ENCODE data around the gene NID2. TPM values are rescaled to one million over a fixed set of nuclear protein-coding genes. Genes with fewer than 3 reads are reported as not detected.
A peak's percentile ranks its signal among the peaks of the same experiment; 100 is the strongest.

NID2 gene
- total and polyA plus RNA-seq, 12 donors, result 7.2 to 61.3 (median 33.0) TPM

DNA sequence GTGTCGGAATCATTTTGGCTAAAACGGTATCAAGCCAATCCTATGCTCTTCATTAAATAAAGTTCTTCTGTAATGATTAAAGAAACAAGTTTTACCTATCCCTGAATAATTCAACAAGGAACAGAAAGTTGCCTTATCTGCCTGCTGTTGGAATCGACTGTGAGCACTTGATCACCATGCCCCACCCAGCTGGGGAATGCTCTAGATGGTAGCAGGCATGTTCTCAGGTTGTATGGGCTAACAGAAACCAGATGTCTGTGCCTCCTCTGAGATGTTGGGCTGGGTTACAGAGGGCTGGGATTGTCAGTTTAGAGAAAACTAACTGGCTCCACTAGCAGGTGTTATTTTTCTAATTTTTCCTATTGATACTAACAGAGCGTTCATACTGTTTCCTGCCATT, 50.6 kb downstream of the NID2 start:
- TF ChIP-seq, protein P1, sequence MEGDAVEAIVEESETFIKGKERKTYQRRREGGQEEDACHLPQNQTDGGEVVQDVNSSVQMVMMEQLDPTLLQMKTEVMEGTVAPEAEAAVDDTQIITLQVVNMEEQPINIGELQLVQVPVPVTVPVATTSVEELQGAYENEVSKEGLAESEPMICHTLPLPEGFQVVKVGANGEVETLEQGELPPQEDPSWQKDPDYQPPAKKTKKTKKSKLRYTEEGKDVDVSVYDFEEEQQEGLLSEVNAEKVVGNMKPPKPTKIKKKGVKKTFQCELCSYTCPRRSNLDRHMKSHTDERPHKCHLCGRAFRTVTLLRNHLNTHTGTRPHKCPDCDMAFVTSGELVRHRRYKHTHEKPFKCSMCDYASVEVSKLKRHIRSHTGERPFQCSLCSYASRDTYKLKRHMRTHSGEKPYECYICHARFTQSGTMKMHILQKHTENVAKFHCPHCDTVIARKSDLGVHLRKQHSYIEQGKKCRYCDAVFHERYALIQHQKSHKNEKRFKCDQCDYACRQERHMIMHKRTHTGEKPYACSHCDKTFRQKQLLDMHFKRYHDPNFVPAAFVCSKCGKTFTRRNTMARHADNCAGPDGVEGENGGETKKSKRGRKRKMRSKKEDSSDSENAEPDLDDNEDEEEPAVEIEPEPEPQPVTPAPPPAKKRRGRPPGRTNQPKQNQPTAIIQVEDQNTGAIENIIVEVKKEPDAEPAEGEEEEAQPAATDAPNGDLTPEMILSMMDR (IDR thresholded peaks at IDR 0.05), result no peak
- TF ChIP-seq POLR2A (IDR thresholded peaks at IDR 0.05), result no peak
- WGBS, 4 donors, result 86 to 93% (median 88%) methylated on average over 4 of the region's 4 CpGs
- Histone ChIP-seq H3K4me3 (no peak overlapping the region), H3K9me3 (replicated peaks in 1 of 3) (no peaks in the 10 kb centered on the region), H3K27me3 (no peaks in the 10 kb centered on the region), H3K4me1 (replicated peaks in 1 of 2) (peaks cover 0 to 6% of the 10 kb centered on the region in 2 donors), H3K36me3 (replicated peaks in 1 of 2) (no peaks in the 10 kb centered on the region), H3K27ac (peak overlapping the region in 1 of 5 donors; percentile 21)
- intact Hi-C loops (cut with DNase I), result no loop called here
- no peak for DNase-seq

DNA sequence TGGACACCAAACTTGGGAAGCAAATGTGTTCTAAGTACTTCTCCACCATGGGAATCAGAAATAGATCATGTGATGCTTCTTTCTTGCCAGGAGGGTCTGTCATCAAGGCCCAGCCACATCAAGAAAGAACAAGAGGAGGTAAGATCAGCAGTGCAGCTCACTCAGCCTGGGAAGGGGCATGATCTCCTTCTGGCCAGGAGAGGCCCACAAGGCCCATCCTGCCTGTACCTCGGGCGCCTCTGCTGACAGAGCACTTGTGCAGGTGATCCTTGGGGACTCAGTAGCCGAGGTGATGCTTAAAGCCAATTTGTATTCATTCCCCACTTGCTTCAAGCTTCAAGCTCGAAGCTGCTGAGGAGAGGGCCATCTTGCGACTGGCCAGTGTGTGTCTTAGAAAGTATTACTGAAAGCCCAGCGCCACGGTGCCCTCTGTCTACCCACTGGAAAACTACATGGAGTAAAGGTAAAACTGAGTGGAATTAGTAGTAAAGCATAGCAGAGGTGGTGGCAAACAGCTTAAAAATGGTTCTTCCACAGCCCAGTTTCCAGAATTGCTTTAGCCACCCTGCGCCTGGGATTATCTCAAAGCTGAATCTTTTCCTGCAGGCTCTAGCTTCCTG, 53.3 kb downstream of the NID2 start:
- TF ChIP-seq, protein P1 (IDR thresholded peaks at IDR 0.05), result peak; percentile 20 to 44 (median 34)
- no peak for TF ChIP-seq POLR2A (IDR thresholded peaks at IDR 0.05)
- 62 to 75% (median 70%) methylated on average over 8 of the region's 8 CpGs for WGBS, 4 donors
- Histone ChIP-seq H3K4me1 (replicated peaks in 1 of 2) (peaks cover 0 to 6% of the 10 kb centered on the region in 2 donors), H3K36me3 (replicated peaks in 1 of 2) (peaks cover 0 to 15% of the 10 kb centered on the region in 2 donors), H3K27me3 (no peaks in the 10 kb centered on the region), H3K4me3 (no peak overlapping the region), H3K27ac (no peak overlapping the region), H3K9me3 (replicated peaks in 1 of 3) (no peaks in the 10 kb centered on the region)
- intact Hi-C loops (cut with DNase I), result no loop called here
- DNase-seq, result peak in 5 of 7 donors; percentile 39 to 67 (median 49)

DNA sequence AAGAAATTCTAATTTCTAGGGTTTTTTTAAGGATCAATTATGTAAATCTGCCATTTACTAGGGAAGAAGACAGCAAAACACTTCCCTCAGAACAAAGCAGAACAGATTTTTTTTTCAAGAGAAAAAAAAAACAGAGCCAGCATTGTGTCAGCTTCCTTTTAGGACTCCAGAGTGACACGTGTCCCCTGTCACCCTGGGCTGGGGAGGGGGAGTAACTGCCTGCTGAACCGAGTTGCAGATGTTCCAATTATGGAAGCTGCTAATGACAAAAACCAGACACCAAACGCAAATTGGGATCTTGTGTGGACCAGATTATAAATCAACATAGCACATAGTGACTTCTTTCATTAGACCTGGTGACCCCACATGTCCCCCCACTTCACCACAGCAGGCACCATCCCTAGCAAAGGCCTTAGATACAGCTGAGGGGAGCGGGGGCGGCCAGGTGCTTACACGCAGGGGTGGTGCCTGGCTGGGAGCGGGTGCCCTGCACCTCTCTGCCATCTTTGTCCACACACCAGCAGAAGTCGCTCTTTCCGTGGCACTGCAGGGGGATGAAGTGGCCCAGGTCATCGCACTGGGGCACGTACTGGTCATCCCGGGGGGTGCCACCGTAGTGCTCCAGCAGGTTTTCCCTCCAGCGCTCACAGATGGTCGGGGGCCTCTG, 54.1 kb downstream of the NID2 start:
- DNase-seq, result no peak
- peaks cover 0 to 23% of the 10 kb centered on the region in 2 donors for H3K36me3 ChIP-seq (replicated peaks in 1 of 2)
- H3K27ac ChIP-seq, result no peak overlapping the region

DNA sequence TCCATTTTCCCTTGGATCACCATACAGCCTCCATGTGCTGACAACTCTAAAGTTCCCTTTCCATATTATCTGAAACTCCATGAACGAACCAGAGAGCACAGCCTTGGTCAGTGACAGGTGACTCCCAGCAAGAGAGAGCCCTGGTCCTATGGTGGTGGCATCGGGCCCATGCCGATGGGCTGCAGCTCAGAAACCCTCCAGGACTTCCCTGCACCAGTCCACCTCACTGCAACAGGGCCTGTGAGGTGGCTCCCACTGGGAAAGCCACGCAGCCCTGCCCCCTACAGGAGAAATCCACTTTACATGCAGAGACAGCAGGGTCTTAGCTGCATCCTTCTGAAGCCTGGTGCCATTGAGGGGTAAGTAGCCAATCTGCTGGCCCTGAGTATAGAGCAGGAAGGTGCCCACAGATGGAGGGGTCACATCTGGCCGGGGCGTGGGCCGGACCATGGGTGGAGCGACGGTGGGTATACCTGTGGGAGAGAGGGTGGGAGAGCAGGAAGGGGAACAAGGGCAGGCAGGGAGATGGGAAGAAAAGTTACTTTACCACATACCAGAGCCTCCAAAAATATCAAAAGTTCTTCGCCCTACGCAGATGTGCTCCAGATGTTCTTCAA, 54.8 kb downstream of the NID2 start:
- intact Hi-C loops (cut with DNase I), result no loop called here
- no peak overlapping the region for H3K4me3 ChIP-seq
- no peaks in the 10 kb centered on the region for H3K27me3 ChIP-seq
- peaks cover 0 to 29% of the 10 kb centered on the region in 2 donors for H3K36me3 ChIP-seq (replicated peaks in 1 of 2)
- peak overlapping the region in 1 of 5 donors; percentile 64 for H3K27ac ChIP-seq
- DNase-seq, result no peak
- peaks cover 0 to 6% of the 10 kb centered on the region in 2 donors for H3K4me1 ChIP-seq (replicated peaks in 1 of 2)
- H3K9me3 ChIP-seq (replicated peaks in 1 of 3), result no peaks in the 10 kb centered on the region
- 76 to 83% (median 80%) methylated on average over 10 to 11 of the region's 11 CpGs for WGBS, 4 donors
- TF ChIP-seq, protein P1 (IDR thresholded peaks at IDR 0.05), result no peak
- TF ChIP-seq POLR2A (IDR thresholded peaks at IDR 0.05), result no peak

More for the DNA sequence above, 54.1 kb downstream of the NID2 start:
- peaks cover 0 to 6% of the 10 kb centered on the region in 2 donors for H3K4me1 ChIP-seq (replicated peaks in 1 of 2)
- intact Hi-C loops (cut with DNase I), result no loop called here
- H3K9me3 ChIP-seq (replicated peaks in 1 of 3), result no peaks in the 10 kb centered on the region
- H3K27me3 ChIP-seq, result no peaks in the 10 kb centered on the region
- 73 to 82% (median 80%) methylated on average over 11 to 15 of the region's 15 CpGs for WGBS, 4 donors
- TF ChIP-seq, protein P1 (IDR thresholded peaks at IDR 0.05), result no peak
- no peak for TF ChIP-seq POLR2A (IDR thresholded peaks at IDR 0.05)
- no peak overlapping the region for H3K4me3 ChIP-seq

Measured in adrenal gland (tissue), 12 donors.